ENCODE results near the gene AHNAK.
"Not testable (repeated sequence)": the region's sequence is repeated elsewhere in the genome, so short reads cannot be mapped to it uniquely, and the experiment has no call there.

AHNAK gene

GRCh38 chr11:62546244-62546928 lies at the start of gene AHNAK:
TSS of gene AHNAK (minus strand) at chr11:62546806. CDS start at chr11:62536098, 10,708 bp downstream.
- Histone ChIP-seq H3K9me3 (ENCODE audit: low read length) (no peaks in the 10 kb centered on the region), H3K4me1 (ENCODE audit: insufficient read depth, low read length) (peaks cover 46% of the 10 kb centered on the region), H3K27me3 (ENCODE audit: insufficient read depth, low read length) (peaks cover 5% of the 10 kb centered on the region), H3K4me3 (ENCODE audit: low read length) (peak within 1 kb of the TSS; percentile 49), H2AFZ (ENCODE audit: low read depth, low read length) (peak within 1 kb of the TSS; percentile 62), H3K36me3 (ENCODE audit: insufficient read depth, low read length) (no peaks in the 10 kb centered on the region)

GRCh38 chr11:62595124-62595523 lies 48.5 kb upstream of the AHNAK start:
- Histone ChIP-seq H3K27me3 (ENCODE audit: insufficient read depth, low read length) (no peaks in the 10 kb centered on the region), H2AFZ (ENCODE audit: low read depth, low read length) (no peak overlapping the region), H3K4me3 (ENCODE audit: low read length) (no peak overlapping the region), H3K9me3 (ENCODE audit: low read length) (no peaks in the 10 kb centered on the region), H3K4me1 (ENCODE audit: insufficient read depth, low read length) (peaks cover 31% of the 10 kb centered on the region), H3K36me3 (ENCODE audit: insufficient read depth, low read length) (peaks cover 69% of the 10 kb centered on the region)

GRCh38 chr11:62593434-62594044 lies 46.9 kb upstream of the AHNAK start:
- no peaks in the 10 kb centered on the region for H3K9me3 ChIP-seq (ENCODE audit: low read length)
- H2AFZ ChIP-seq (ENCODE audit: low read depth, low read length) = no peak overlapping the region
- H3K4me3 ChIP-seq (ENCODE audit: low read length) = no peak overlapping the region
- H3K4me1 ChIP-seq (ENCODE audit: insufficient read depth, low read length) = peaks cover 23% of the 10 kb centered on the region
- H3K36me3 ChIP-seq (ENCODE audit: insufficient read depth, low read length) = peaks cover 57% of the 10 kb centered on the region
- no peaks in the 10 kb centered on the region for H3K27me3 ChIP-seq (ENCODE audit: insufficient read depth, low read length)

GRCh38 chr11:62592989-62593421 lies 46.4 kb upstream of the AHNAK start:
- Histone ChIP-seq H3K36me3 (ENCODE audit: insufficient read depth, low read length) (peaks cover 54% of the 10 kb centered on the region), H3K4me1 (ENCODE audit: insufficient read depth, low read length) (peaks cover 23% of the 10 kb centered on the region), H3K4me3 (ENCODE audit: low read length) (no peak overlapping the region), H3K9me3 (ENCODE audit: low read length) (no peaks in the 10 kb centered on the region), H3K27me3 (ENCODE audit: insufficient read depth, low read length) (no peaks in the 10 kb centered on the region), H2AFZ (ENCODE audit: low read depth, low read length) (no peak overlapping the region)

GRCh38 chr11:62592146-62592815 lies 45.7 kb upstream of the AHNAK start:
- peaks cover 23% of the 10 kb centered on the region for H3K4me1 ChIP-seq (ENCODE audit: insufficient read depth, low read length)
- no peaks in the 10 kb centered on the region for H3K27me3 ChIP-seq (ENCODE audit: insufficient read depth, low read length)
- H3K9me3 ChIP-seq (ENCODE audit: low read length) = no peaks in the 10 kb centered on the region
- peaks cover 54% of the 10 kb centered on the region for H3K36me3 ChIP-seq (ENCODE audit: insufficient read depth, low read length)
- H3K4me3 ChIP-seq (ENCODE audit: low read length) = peak overlapping the region; percentile 95
- no peak overlapping the region for H2AFZ ChIP-seq (ENCODE audit: low read depth, low read length)

GRCh38 chr11:62591448-62592145 lies 45.0 kb upstream of the AHNAK start, which contains the start of gene TUT1:
TSS of gene TUT1 (minus strand) at chr11:62591523. CDS start at chr11:62591485, 38 bp downstream.
- H3K36me3 ChIP-seq (ENCODE audit: insufficient read depth, low read length) = peaks cover 51% of the 10 kb centered on the region
- peak within 1 kb of the TSS; percentile 66 for H2AFZ ChIP-seq (ENCODE audit: low read depth, low read length)
- no peaks in the 10 kb centered on the region for H3K9me3 ChIP-seq (ENCODE audit: low read length)
- peak within 1 kb of the TSS; percentile 95 for H3K4me3 ChIP-seq (ENCODE audit: low read length)
- H3K4me1 ChIP-seq (ENCODE audit: insufficient read depth, low read length) = peaks cover 23% of the 10 kb centered on the region
- no peaks in the 10 kb centered on the region for H3K27me3 ChIP-seq (ENCODE audit: insufficient read depth, low read length)

GRCh38 chr11:62588966-62589637 lies 42.5 kb upstream of the AHNAK start:
- H3K9me3 ChIP-seq (ENCODE audit: low read length) = no peaks in the 10 kb centered on the region
- peaks cover 37% of the 10 kb centered on the region for H3K36me3 ChIP-seq (ENCODE audit: insufficient read depth, low read length)
- no peak overlapping the region for H3K4me3 ChIP-seq (ENCODE audit: low read length)
- H3K27me3 ChIP-seq (ENCODE audit: insufficient read depth, low read length) = no peaks in the 10 kb centered on the region
- H3K4me1 ChIP-seq (ENCODE audit: insufficient read depth, low read length) = peaks cover 23% of the 10 kb centered on the region
- H2AFZ ChIP-seq (ENCODE audit: low read depth, low read length) = no peak overlapping the region

GRCh38 chr11:62585356-62585755 lies 38.8 kb upstream of the AHNAK start:
- not testable (repeated sequence) for H2AFZ ChIP-seq (ENCODE audit: low read depth, low read length); H3K4me3 ChIP-seq (ENCODE audit: low read length); H3K27me3 ChIP-seq (ENCODE audit: insufficient read depth, low read length); H3K9me3 ChIP-seq (ENCODE audit: low read length); H3K4me1 ChIP-seq (ENCODE audit: insufficient read depth, low read length)
- peaks cover 46% of the 10 kb centered on the region for H3K36me3 ChIP-seq (ENCODE audit: insufficient read depth, low read length)

GRCh38 chr11:62581735-62582134 lies 35.1 kb upstream of the AHNAK start:
- H2AFZ ChIP-seq (ENCODE audit: low read depth, low read length); H3K4me3 ChIP-seq (ENCODE audit: low read length); H3K4me1 ChIP-seq (ENCODE audit: insufficient read depth, low read length); H3K9me3 ChIP-seq (ENCODE audit: low read length); H3K27me3 ChIP-seq (ENCODE audit: insufficient read depth, low read length): not testable (repeated sequence)
- peaks cover 50% of the 10 kb centered on the region for H3K36me3 ChIP-seq (ENCODE audit: insufficient read depth, low read length)

- Histone ChIP-seq H3K4me1 (ENCODE audit: insufficient read depth, low read length) (no peaks in the 10 kb centered on the region), H3K9me3 (ENCODE audit: low read length) (no peaks in the 10 kb centered on the region), H3K36me3 (ENCODE audit: insufficient read depth, low read length) (peaks cover 54% of the 10 kb centered on the region), H3K4me3 (ENCODE audit: low read length) (no peak overlapping the region), H3K27me3 (ENCODE audit: insufficient read depth, low read length) (no peaks in the 10 kb centered on the region), H2AFZ (ENCODE audit: low read depth, low read length) (no peak overlapping the region)
Measured at GRCh38 chr11:62580959-62581715, 34.5 kb upstream of the AHNAK start.

GRCh38 chr11:62579252-62579651 lies 32.6 kb upstream of the AHNAK start:
- no peaks in the 10 kb centered on the region for H3K9me3 ChIP-seq (ENCODE audit: low read length)
- H3K27me3 ChIP-seq (ENCODE audit: insufficient read depth, low read length) = no peaks in the 10 kb centered on the region
- no peak overlapping the region for H3K4me3 ChIP-seq (ENCODE audit: low read length)
- no peak overlapping the region for H2AFZ ChIP-seq (ENCODE audit: low read depth, low read length)
- H3K4me1 ChIP-seq (ENCODE audit: insufficient read depth, low read length) = peaks cover 15% of the 10 kb centered on the region
- H3K36me3 ChIP-seq (ENCODE audit: insufficient read depth, low read length) = peaks cover 52% of the 10 kb centered on the region

GRCh38 chr11:62578541-62578940 lies 31.9 kb upstream of the AHNAK start:
- H3K27me3 ChIP-seq (ENCODE audit: insufficient read depth, low read length) = no peaks in the 10 kb centered on the region
- H3K4me1 ChIP-seq (ENCODE audit: insufficient read depth, low read length) = peaks cover 17% of the 10 kb centered on the region
- H3K4me3 ChIP-seq (ENCODE audit: low read length) = no peak overlapping the region
- H3K9me3 ChIP-seq (ENCODE audit: low read length) = no peaks in the 10 kb centered on the region
- H3K36me3 ChIP-seq (ENCODE audit: insufficient read depth, low read length) = peaks cover 46% of the 10 kb centered on the region
- H2AFZ ChIP-seq (ENCODE audit: low read depth, low read length) = no peak overlapping the region
